ENCODE measurements around the gene NPM3.
"Not testable (repeated sequence)": the region's sequence is repeated elsewhere in the genome, so short reads cannot be mapped to it uniquely, and the experiment has no call there.

- not testable (repeated sequence) for TF ChIP-seq HDAC2 (IDR thresholded peaks at IDR 0.05; ENCODE audit: borderline replicate concordance in 1 of 2, low read depth in 2 of 2, low read length in 2 of 2); POLR2AphosphoS5 (IDR thresholded peaks at IDR 0.05; ENCODE audit: low read depth, low read length); POLR2A (IDR thresholded peaks at IDR 0.05; ENCODE audit: control extremely low read depth in 1 of 2, low read depth in 2 of 2, low read length in 2 of 2); ZNF274 (IDR thresholded peaks at IDR 0.05; ENCODE audit: borderline replicate concordance, extremely low read depth, low read length); TEAD4 (IDR thresholded peaks at IDR 0.05; ENCODE audit: low read depth, low read length)
Measured at GRCh38 chr10:101789231-101789630, 6.0 kb upstream of the NPM3 start.

All from H1 (cell line).